Testis (tissue), 3 donors: ENCODE measurements around the gene LNPEP. TPM values are rescaled to one million over a fixed set of nuclear protein-coding genes. Genes with fewer than 3 reads are reported as not detected.

Experiments
- DNase-seq: peaks from one replicate; pipeline ENCODE4 v3.0.0-alpha.2; 2019
- H3K27ac ChIP-seq, 2 donors: fragments of 200-600 bp; sonication (generic); one replicate each; pipeline ENCODE4 v1.5.1; 2019
- H3K27me3 ChIP-seq: fragments of 200-600 bp; sonication (generic); one replicate; pipeline ENCODE4 v1.5.1; 2019
- H3K36me3 ChIP-seq: fragments of 200-600 bp; sonication (generic); one replicate; pipeline ENCODE4 v1.5.1; 2017; ENCODE audit warnings: low read depth; ENCODE audit errors: missing control alignments
- H3K4me1 ChIP-seq: fragments of 200-600 bp; sonication (generic); one replicate; pipeline ENCODE4 v1.5.1; 2019
- H3K4me3 ChIP-seq, 2 donors: fragments of 200-600 bp; sonication (generic); one replicate each; pipeline ENCODE4 v1.5.1; 2017 to 2019
- H3K9me3 ChIP-seq: fragments of 200-600 bp; sonication (generic); one replicate; pipeline ENCODE4 v1.5.1; 2017
- POLR2A ChIP-seq: fragments of 450-650 bp; IDR thresholded peaks from one replicate; pipeline ENCODE4 v1.6.1; 2017; ENCODE audit warnings: antibody characterized with exemption, mild to moderate bottlenecking, moderate library complexity
- WGBS, 2 donors: methylation state at CpG; one replicate each; pipeline ENCODE4 v1.1.5; 2018; 5-methylcytosine and 5-hydroxymethylcytosine counted together
- intact Hi-C: fragments of 100-400 bp; cut with DNase I; formaldehyde crosslinking; loops from one replicate; pipeline ENCODE4 v1.15.1; 2023; ENCODE audit warnings: low total_unique reads
- polyA plus RNA-seq: library from polyadenylated mRNA; stranded (reverse); fragments of 350-450 nt; fragmentation: Illumina TruSeq; extraction: RNeasy Lipid Tissue Mini Kit (QIAGEN cat#74804); gene quantifications from one replicate; pipeline ENCODE4 v1.2.3, GENCODE V29; 2014; ENCODE audit warnings: low read depth, low replicate concordance; ENCODE audit not compliant: insufficient read depth
- total RNA-seq, 2 donors: library from RNA; depleted of rRNA; stranded (reverse); fragments of >200 nt; gene quantifications; one replicate each; pipeline ENCODE4 v1.2.3, GENCODE V29; 2016
- TF ChIP-seq, protein P1 (sequence below), 3 experiments: fragments of 450-650 bp in 2 of 3; fragments of 200-600 bp in 1 of 3; sonication (generic) in 1 of 3; IDR thresholded peaks; one replicate each; pipeline ENCODE4 v1.5.1; 2016 to 2019; ENCODE audit warnings: antibody characterized with exemption in 3 of 3, mild to moderate bottlenecking in 2 of 3, moderate library complexity in 1 of 3

The LNPEP gene
- total and polyA plus RNA-seq, 3 donors from 2014 or later: 10.9 to 33.1 (median 28.0) TPM

- DNase-seq: no peak
- no peaks in the 10 kb centered on the region for H3K9me3 ChIP-seq
- no peaks in the 10 kb centered on the region for H3K36me3 ChIP-seq
- no peaks in the 10 kb centered on the region for H3K27me3 ChIP-seq
- H3K27ac ChIP-seq: no peak overlapping the region
- no peak overlapping the region for H3K4me3 ChIP-seq
- 72 to 83% methylated on average over 1 of the region's 1 CpG for WGBS, 2 donors
- intact Hi-C loops: no loop called here
- TF ChIP-seq, protein P1, sequence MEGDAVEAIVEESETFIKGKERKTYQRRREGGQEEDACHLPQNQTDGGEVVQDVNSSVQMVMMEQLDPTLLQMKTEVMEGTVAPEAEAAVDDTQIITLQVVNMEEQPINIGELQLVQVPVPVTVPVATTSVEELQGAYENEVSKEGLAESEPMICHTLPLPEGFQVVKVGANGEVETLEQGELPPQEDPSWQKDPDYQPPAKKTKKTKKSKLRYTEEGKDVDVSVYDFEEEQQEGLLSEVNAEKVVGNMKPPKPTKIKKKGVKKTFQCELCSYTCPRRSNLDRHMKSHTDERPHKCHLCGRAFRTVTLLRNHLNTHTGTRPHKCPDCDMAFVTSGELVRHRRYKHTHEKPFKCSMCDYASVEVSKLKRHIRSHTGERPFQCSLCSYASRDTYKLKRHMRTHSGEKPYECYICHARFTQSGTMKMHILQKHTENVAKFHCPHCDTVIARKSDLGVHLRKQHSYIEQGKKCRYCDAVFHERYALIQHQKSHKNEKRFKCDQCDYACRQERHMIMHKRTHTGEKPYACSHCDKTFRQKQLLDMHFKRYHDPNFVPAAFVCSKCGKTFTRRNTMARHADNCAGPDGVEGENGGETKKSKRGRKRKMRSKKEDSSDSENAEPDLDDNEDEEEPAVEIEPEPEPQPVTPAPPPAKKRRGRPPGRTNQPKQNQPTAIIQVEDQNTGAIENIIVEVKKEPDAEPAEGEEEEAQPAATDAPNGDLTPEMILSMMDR (IDR thresholded peaks at IDR 0.05): no peak
- no peak for TF ChIP-seq POLR2A
- peaks cover 8% of the 10 kb centered on the region for H3K4me1 ChIP-seq
These were observed 4.3 kb upstream of the LNPEP start for GRCh38 chr5:96931605-96932004.

GRCh38 chr5:96932026-96932425, 3.9 kb upstream of the LNPEP start:
- 90 to 91% methylated on average over 5 of the region's 5 CpGs for WGBS, 2 donors
- peaks cover 10% of the 10 kb centered on the region for H3K4me1 ChIP-seq
- no peaks in the 10 kb centered on the region for H3K27me3 ChIP-seq
- H3K4me3 ChIP-seq: no peak overlapping the region
- no peaks in the 10 kb centered on the region for H3K9me3 ChIP-seq
- TF ChIP-seq, protein P1 (IDR thresholded peaks at IDR 0.05): no peak
- no peak for TF ChIP-seq POLR2A
- no peaks in the 10 kb centered on the region for H3K36me3 ChIP-seq
- intact Hi-C loops: no loop called here
- no peak for DNase-seq
- no peak overlapping the region for H3K27ac ChIP-seq

DNA sequence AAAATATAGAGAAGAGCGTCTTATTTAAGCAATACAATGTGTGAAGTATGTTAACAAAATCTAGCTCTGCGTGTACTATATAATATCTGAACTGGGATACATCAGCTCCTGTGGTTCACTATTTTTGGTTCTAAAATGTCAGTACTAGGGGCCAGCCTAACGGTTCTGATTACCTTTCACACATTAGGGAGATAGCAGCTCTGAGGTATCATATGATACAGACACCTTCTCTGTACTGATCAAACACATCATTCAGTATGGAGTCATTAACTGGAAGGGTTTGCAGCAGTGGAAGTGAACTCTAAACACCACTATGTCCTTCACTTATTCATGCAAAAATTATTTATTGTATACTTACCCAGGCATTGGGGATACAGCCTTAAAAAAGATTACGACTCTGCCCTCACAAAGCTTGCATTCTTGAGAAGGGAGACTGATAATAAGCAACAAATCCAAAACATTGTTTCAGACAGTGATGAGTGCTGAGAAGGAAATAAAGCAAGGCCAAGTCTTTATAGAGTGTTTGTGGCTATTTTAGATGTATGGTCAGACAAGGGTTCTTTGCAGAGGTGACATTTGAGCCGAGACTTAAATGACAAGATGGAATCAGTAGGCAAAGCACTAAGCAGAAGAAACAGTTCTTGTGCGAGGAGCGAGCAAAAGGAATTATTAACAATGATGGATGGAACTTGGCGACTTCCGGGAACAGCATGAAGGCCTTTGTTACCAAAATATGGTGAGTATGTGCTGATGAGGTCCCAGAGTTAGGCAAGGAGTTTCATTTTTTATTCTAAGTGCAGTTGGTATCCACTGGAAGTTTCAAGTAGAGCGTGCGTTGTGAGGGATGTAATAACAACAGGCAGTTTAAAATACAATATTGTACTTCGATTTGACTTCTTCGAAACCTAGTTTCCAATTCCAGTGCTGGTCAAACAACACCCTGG, 1.8 kb upstream of the LNPEP start:
- peak overlapping the region; percentile 87 to 96 for H3K4me3 ChIP-seq
- intact Hi-C loops: no loop called here
- peak; percentile 19 for DNase-seq
- peak overlapping the region; percentile 87 to 94 for H3K27ac ChIP-seq
- no peaks in the 10 kb centered on the region for H3K36me3 ChIP-seq
- no peaks in the 10 kb centered on the region for H3K9me3 ChIP-seq
- peaks cover 16% of the 10 kb centered on the region for H3K4me1 ChIP-seq
- 16% methylated on average over 13 of the region's 13 CpGs for WGBS, 2 donors
- H3K27me3 ChIP-seq: no peaks in the 10 kb centered on the region
- no peak for TF ChIP-seq POLR2A

DNA sequence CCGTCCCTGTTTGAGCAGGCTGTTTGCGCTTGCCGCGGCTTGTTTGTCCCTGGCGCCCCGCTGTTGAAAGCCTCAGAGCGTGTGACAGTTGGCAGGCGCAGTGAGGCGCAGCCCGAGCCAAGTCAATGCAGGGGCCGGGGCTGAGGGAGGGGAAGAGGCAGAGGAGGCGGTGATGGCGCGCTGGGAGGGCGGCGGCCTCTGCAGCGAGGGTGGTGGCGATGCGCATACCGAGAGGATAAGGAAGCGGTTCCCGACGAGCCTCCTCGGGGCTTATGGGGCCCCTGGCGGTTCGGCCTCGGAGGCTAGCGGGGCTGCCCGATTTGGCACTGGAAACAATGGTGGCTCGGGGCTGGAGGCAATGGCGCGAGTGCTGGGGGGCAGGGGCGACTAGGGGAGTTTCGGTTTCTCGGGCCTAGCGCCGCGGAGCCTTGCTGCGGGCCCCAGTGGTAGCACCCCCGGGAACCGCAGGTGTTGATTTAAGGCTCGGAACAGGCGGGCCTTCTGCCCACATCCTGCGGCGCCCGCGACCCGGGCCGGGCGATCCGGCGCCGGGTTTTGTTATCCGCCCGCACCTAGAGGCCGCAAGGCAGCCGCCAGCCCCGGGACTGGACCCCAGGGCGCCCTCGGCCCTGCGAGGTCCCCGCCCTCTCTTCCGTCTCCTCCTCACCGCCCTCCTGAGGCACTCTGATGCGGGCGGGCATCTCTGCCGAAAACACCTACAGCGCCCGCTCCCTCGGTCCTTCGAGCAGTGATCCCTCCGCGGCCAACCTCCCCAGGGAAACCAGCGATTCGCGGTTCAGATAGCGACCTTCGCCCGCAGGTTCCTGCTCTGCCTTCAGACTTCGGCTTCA, 947 bp upstream of the LNPEP start:
- 0 to 1% methylated on average over 37 to 74 of the region's 80 CpGs for WGBS, 2 donors
- TF ChIP-seq POLR2A: no peak
- TF ChIP-seq, protein P1 (IDR thresholded peaks at IDR 0.05): peak in 2 of 3 experiments; percentile 11 to 32
- DNase-seq: peak; percentile 92
- H3K4me3 ChIP-seq: peak overlapping the region; percentile 87 to 96
- no peaks in the 10 kb centered on the region for H3K9me3 ChIP-seq
- no peaks in the 10 kb centered on the region for H3K36me3 ChIP-seq
- intact Hi-C loops: no loop called here
- no peaks in the 10 kb centered on the region for H3K27me3 ChIP-seq
- peaks cover 16% of the 10 kb centered on the region for H3K4me1 ChIP-seq
- peak overlapping the region; percentile 87 to 94 for H3K27ac ChIP-seq
